ENCODE results near the gene PCGF3.
"Not testable (repeated sequence)": the region's sequence is repeated elsewhere in the genome, so short reads cannot be mapped to it uniquely, and the experiment has no call there.

PCGF3 gene

GRCh38 chr4:706083-706633, 526 bp downstream of the PCGF3 start:
- DNase-seq = not testable (repeated sequence)

- DNase-seq = no peak
Observed at GRCh38 chr4:706834-707598, 1.4 kb downstream of the PCGF3 start.

GRCh38 chr4:707929-708630, 2.4 kb downstream of the PCGF3 start:
- DNase-seq = no peak

- no peak for DNase-seq
Observed at GRCh38 chr4:708631-708933, 3.0 kb downstream of the PCGF3 start.

GRCh38 chr4:709348-709747, 3.7 kb downstream of the PCGF3 start:
- no peak for DNase-seq

- no peak for DNase-seq
Observed at GRCh38 chr4:710116-710515, 4.5 kb downstream of the PCGF3 start.

GRCh38 chr4:710916-711315, 5.3 kb downstream of the PCGF3 start:
- DNase-seq = no peak

- no peak for DNase-seq
Observed at GRCh38 chr4:712093-712492, 6.5 kb downstream of the PCGF3 start.

- no peak for DNase-seq
Observed at GRCh38 chr4:712916-713632, 7.4 kb downstream of the PCGF3 start.

- no peak for DNase-seq
Observed at GRCh38 chr4:714087-714486, 8.5 kb downstream of the PCGF3 start.

GRCh38 chr4:717601-718320, 12.1 kb downstream of the PCGF3 start:
- no peak for DNase-seq

- DNase-seq = no peak
Observed at GRCh38 chr4:718460-718859, 12.8 kb downstream of the PCGF3 start.

- no peak for DNase-seq
Observed at GRCh38 chr4:720111-720860, 14.7 kb downstream of the PCGF3 start.

GRCh38 chr4:721261-722168, 15.9 kb downstream of the PCGF3 start:
- no peak for DNase-seq

- no peak for DNase-seq
Observed at GRCh38 chr4:722169-722725, 16.6 kb downstream of the PCGF3 start.

- no peak for DNase-seq
Observed at GRCh38 chr4:722851-723360, 17.3 kb downstream of the PCGF3 start.

GRCh38 chr4:723751-724530, 18.3 kb downstream of the PCGF3 start:
- no peak for DNase-seq

- DNase-seq = no peak
Observed at GRCh38 chr4:725391-726234, 20.0 kb downstream of the PCGF3 start.

Measured in HCEC 1CT (cell line).